Measurements from ENCODE around the gene SORCS2.

- TF ChIP-seq POLR2A (IDR thresholded peaks at IDR 0.05), result no peak
- TF ChIP-seq, protein P1, sequence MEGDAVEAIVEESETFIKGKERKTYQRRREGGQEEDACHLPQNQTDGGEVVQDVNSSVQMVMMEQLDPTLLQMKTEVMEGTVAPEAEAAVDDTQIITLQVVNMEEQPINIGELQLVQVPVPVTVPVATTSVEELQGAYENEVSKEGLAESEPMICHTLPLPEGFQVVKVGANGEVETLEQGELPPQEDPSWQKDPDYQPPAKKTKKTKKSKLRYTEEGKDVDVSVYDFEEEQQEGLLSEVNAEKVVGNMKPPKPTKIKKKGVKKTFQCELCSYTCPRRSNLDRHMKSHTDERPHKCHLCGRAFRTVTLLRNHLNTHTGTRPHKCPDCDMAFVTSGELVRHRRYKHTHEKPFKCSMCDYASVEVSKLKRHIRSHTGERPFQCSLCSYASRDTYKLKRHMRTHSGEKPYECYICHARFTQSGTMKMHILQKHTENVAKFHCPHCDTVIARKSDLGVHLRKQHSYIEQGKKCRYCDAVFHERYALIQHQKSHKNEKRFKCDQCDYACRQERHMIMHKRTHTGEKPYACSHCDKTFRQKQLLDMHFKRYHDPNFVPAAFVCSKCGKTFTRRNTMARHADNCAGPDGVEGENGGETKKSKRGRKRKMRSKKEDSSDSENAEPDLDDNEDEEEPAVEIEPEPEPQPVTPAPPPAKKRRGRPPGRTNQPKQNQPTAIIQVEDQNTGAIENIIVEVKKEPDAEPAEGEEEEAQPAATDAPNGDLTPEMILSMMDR (IDR thresholded peaks at IDR 0.05), result no peak
Measured at GRCh38 chr4:7734651-7735260, 542.4 kb downstream of the SORCS2 start.

Measured in right lobe of liver (tissue), 4 donors.